HepG2 (cell line): ENCODE measurements around the gene XXYLT1. TPM values are rescaled to one million over a fixed set of nuclear protein-coding genes. Genes with fewer than 3 reads are reported as not detected.

ENCODE experiments used
- CCDC6 ChIP-seq: sonication (generic); formaldehyde crosslinking; IDR thresholded peaks from 2 replicates; pipeline ENCODE4 v1.8.1; 2022; ENCODE audit warnings: mild to moderate bottlenecking, missing genetic modification reagents, moderate library complexity
- FOSL1 ChIP-seq: sonication (generic); formaldehyde crosslinking; IDR thresholded peaks from 2 replicates; pipeline ENCODE4 v1.9.0; 2021; ENCODE audit warnings: missing genetic modification reagents, borderline replicate concordance
- MIER3 ChIP-seq: IDR thresholded peaks from 2 replicates; pipeline ENCODE4 v1.6.1; 2016; ENCODE audit warnings: missing compliant biosample characterization, borderline replicate concordance
- MYC ChIP-seq: sonication (generic); formaldehyde crosslinking; IDR thresholded peaks from 2 replicates; pipeline ENCODE4 v1.9.0; 2021; ENCODE audit warnings: missing genetic modification reagents, borderline replicate concordance
- NFKBIZ ChIP-seq: IDR thresholded peaks from 2 replicates; pipeline ENCODE4 v1.6.1; 2018; ENCODE audit warnings: missing genetic modification reagents, missing compliant biosample characterization
- POLR2AphosphoS5 ChIP-seq: IDR thresholded peaks from 2 replicates; pipeline ENCODE4 v1.6.1; 2012; ENCODE audit warnings: low read depth, low read length
- POLR2G ChIP-seq: fragments of 200-400 bp; formaldehyde crosslinking; IDR thresholded peaks from 2 replicates; pipeline ENCODE4 v1.6.1; 2018; ENCODE audit warnings: mild to moderate bottlenecking, low read depth, low read length, moderate library complexity
- REXO4 ChIP-seq: sonication (generic); formaldehyde crosslinking; IDR thresholded peaks from 2 replicates; pipeline ENCODE4 v1.8.0; 2022; ENCODE audit warnings: missing genetic modification reagents, mild to moderate bottlenecking, borderline replicate concordance
- SETDB1 ChIP-seq: sonication (generic); formaldehyde crosslinking; IDR thresholded peaks from 2 replicates; pipeline ENCODE4 v1.5.1; 2020; ENCODE audit warnings: missing genetic modification reagents, mild to moderate bottlenecking, borderline replicate concordance
- SMAD3 ChIP-seq: sonication (generic); formaldehyde crosslinking; IDR thresholded peaks from 2 replicates; pipeline ENCODE4 v1.4.0; 2020; ENCODE audit warnings: missing genetic modification reagents
- THAP11 ChIP-seq: IDR thresholded peaks from 2 replicates; pipeline ENCODE4 v1.6.1; 2016; ENCODE audit warnings: missing biosample characterization, missing genetic modification reagents
- ZBTB39 ChIP-seq: sonication (generic); formaldehyde crosslinking; IDR thresholded peaks from 2 replicates; pipeline ENCODE4 v1.5.0; 2020; ENCODE audit warnings: missing genetic modification reagents
- ZC3H4 ChIP-seq: sonication (generic); formaldehyde crosslinking; IDR thresholded peaks from 2 replicates; pipeline ENCODE4 v1.4.0; 2020; ENCODE audit warnings: missing genetic modification reagents, borderline replicate concordance
- ZEB1 ChIP-seq: IDR thresholded peaks from 2 replicates; pipeline ENCODE4 v1.6.1; 2012; ENCODE audit warnings: mild to moderate bottlenecking, low read depth, inconsistent platforms; ENCODE audit not compliant: insufficient replicate concordance
- ZHX2 ChIP-seq, 2 experiments: sonication (generic) in 1 of 2; formaldehyde crosslinking in 1 of 2; IDR thresholded peaks; 2 replicates each; pipeline versions ENCODE4 v1.6.1 to v1.9.0; 2014 to 2022; ENCODE audit warnings: antibody characterized with exemption in 1 of 2, borderline replicate concordance in 1 of 2, inconsistent platforms in 1 of 2, low read depth in 1 of 2, missing genetic modification reagents in 1 of 2
- ZNF143 ChIP-seq: sonication (generic); formaldehyde crosslinking; IDR thresholded peaks from 2 replicates; pipeline ENCODE4 v1.4.0; 2020; ENCODE audit warnings: missing genetic modification reagents
- ZNF30 ChIP-seq: sonication (generic); formaldehyde crosslinking; IDR thresholded peaks from 2 replicates; pipeline ENCODE4 v1.5.0; 2020; ENCODE audit warnings: mild to moderate bottlenecking, missing genetic modification reagents
- ZNF816 ChIP-seq: sonication (generic); formaldehyde crosslinking; IDR thresholded peaks from 2 replicates; pipeline ENCODE4 v1.8.0; 2022; ENCODE audit warnings: missing genetic modification reagents, mild to moderate bottlenecking, borderline replicate concordance
- ZSCAN21 ChIP-seq: sonication (generic); formaldehyde crosslinking; IDR thresholded peaks from 2 replicates; pipeline ENCODE4 v1.8.0; 2022; ENCODE audit warnings: mild to moderate bottlenecking, missing genetic modification reagents, moderate library complexity, borderline replicate concordance
- polyA plus RNA-seq, 8 experiments: library from polyadenylated mRNA; depleted of rRNA in 3 of 8; stranded (reverse) in 7 of 8; unstranded in 1 of 8; fragments of >200 nt; fragmentation: Illumina TruSeq in 4 of 8; extraction: Trizol in 4 of 8; gene quantifications; 2 replicates each; pipeline versions ENCODE4 v1.2.1 to v1.2.3, GENCODE V29; 2011 to 2016; ENCODE audit warnings: low read depth in 4 of 8, missing spikeins in 1 of 8, mixed read lengths in 1 of 8; ENCODE audit not compliant: insufficient read depth in 1 of 8
- total RNA-seq, 5 experiments: library from RNA; depleted of rRNA; stranded (reverse); fragments of >200 nt; fragmentation: Illumina TruSeq; extraction: Trizol; gene quantifications; 2 replicates each; pipeline ENCODE4 v1.2.3, GENCODE V29; 2016; ENCODE audit warnings: low read depth in 1 of 5

XXYLT1 gene
- total and polyA plus RNA-seq, 2 of the 13 experiments (the other 11 are each of a cell fraction or from before 2014, with no cell fraction given), result 17.7 to 19.0 TPM

GRCh38 chr3:195164573-195165264 lies 106.2 kb downstream of the XXYLT1 start (continued):
- peak; percentile 86 for TF ChIP-seq THAP11 (CRISPR knock-in tag)
- TF ChIP-seq REXO4 (CRISPR knock-in tag), result no peak
- TF ChIP-seq FOSL1, result peak; percentile 83
- no peak for TF ChIP-seq ZC3H4 (CRISPR knock-in tag)
- TF ChIP-seq NFKBIZ, result peak; percentile 99
- peak; percentile 96 for TF ChIP-seq CCDC6 (CRISPR knock-in tag)
- TF ChIP-seq MIER3 (CRISPR knock-in tag), result peak; percentile 99
- TF ChIP-seq ZHX2 (IDR thresholded peaks at IDR 0.05; ENCODE audit: low read depth), result peak; percentile 81
- peak; percentile 85; the same call in 1 of the 2 replicates for TF ChIP-seq ZHX2 (CRISPR knock-in tag; IDR thresholded peaks at IDR 0.05; ENCODE audit: borderline replicate concordance)
- 0 out of 2 replicates have a peak, but pooled peaks have one; percentile 31 for TF ChIP-seq POLR2AphosphoS5
- TF ChIP-seq ZBTB39 (CRISPR knock-in tag), result peak; percentile 83; the same call in 1 of the 2 replicates
- TF ChIP-seq ZNF816 (CRISPR knock-in tag), result no peak
- 0 out of 2 replicates have a peak, but pooled peaks have one; percentile 14 for TF ChIP-seq ZNF143
- TF ChIP-seq SMAD3 (CRISPR knock-in tag), result peak; percentile 97
- 0 out of 2 replicates have a peak, but pooled peaks have one; percentile 37 for TF ChIP-seq ZNF30 (CRISPR knock-in tag)
- TF ChIP-seq POLR2G, result peak; percentile 77
- peak; percentile 20; the same call in 1 of the 2 replicates for TF ChIP-seq MYC
- TF ChIP-seq ZSCAN21 (CRISPR knock-in tag), result 0 out of 2 replicates have a peak, but pooled peaks have one; percentile 35
- TF ChIP-seq SETDB1 (CRISPR knock-in tag), result no peak
- peak; percentile 81 for TF ChIP-seq ZEB1
